HG02884 (cell line): ENCODE results near the gene FAM83E.
"Not testable (repeated sequence)": the region's sequence is repeated elsewhere in the genome, so short reads cannot be mapped to it uniquely, and the experiment has no call there.

Source experiments
- ATAC-seq: cut with Tn5 transposase; IDR thresholded peaks from one replicate; pipeline ENCODE4 v1.9.1; 2021; ENCODE audit warnings: mild to moderate bottlenecking, moderate library complexity; ENCODE audit not compliant: unreplicated experiment

FAM83E gene

GRCh38 chr19:48614436-48615230 is at the start of gene FAM83E:
Gene FAM83E, minus strand, starts transcription at chr19:48615076. Its CDS starts 1,704 bp downstream, at chr19:48613372.
- no peak for ATAC-seq

GRCh38 chr19:48664476-48664875 is 49.6 kb upstream of the FAM83E start:
- no peak for ATAC-seq

GRCh38 chr19:48663667-48664066 is 48.8 kb upstream of the FAM83E start:
- no peak for ATAC-seq

GRCh38 chr19:48661711-48662090 is 46.8 kb upstream of the FAM83E start:
- no peak for ATAC-seq

- ATAC-seq: peak; percentile 72
These were observed 46.2 kb upstream of the FAM83E start for GRCh38 chr19:48660852-48661710.

GRCh38 chr19:48659768-48660167 is 44.9 kb upstream of the FAM83E start:
- no peak for ATAC-seq

- no peak for ATAC-seq
These were observed 43.6 kb upstream of the FAM83E start for GRCh38 chr19:48658483-48658882.

GRCh38 chr19:48657828-48658227 is 43.0 kb upstream of the FAM83E start:
- not testable (repeated sequence) for ATAC-seq

- no peak for ATAC-seq
These were observed 42.1 kb upstream of the FAM83E start for GRCh38 chr19:48656840-48657474.

- ATAC-seq: no peak
These were observed 39.6 kb upstream of the FAM83E start for GRCh38 chr19:48654299-48655059.

GRCh38 chr19:48651683-48652048 is 36.8 kb upstream of the FAM83E start:
- no peak for ATAC-seq

GRCh38 chr19:48650974-48651682 is 36.3 kb upstream of the FAM83E start:
- no peak for ATAC-seq

GRCh38 chr19:48648134-48648533 is 33.3 kb upstream of the FAM83E start:
- ATAC-seq: no peak

- ATAC-seq: no peak
These were observed 31.9 kb upstream of the FAM83E start for GRCh38 chr19:48646722-48647216.

GRCh38 chr19:48646001-48646721 is 31.3 kb upstream of the FAM83E start, which contains the start of gene CA11:
Gene CA11, minus strand, starts transcription at chr19:48646187. Its CDS starts 555 bp downstream, at chr19:48645632.
- peak; percentile 80 for ATAC-seq

- no peak for ATAC-seq
These were observed 30.7 kb upstream of the FAM83E start for GRCh38 chr19:48645620-48646000.

- ATAC-seq: no peak
These were observed 30.2 kb upstream of the FAM83E start for GRCh38 chr19:48644839-48645619.

- ATAC-seq: no peak
These were observed 29.5 kb upstream of the FAM83E start for GRCh38 chr19:48644355-48644754.
